Hepatocyte (in vitro differentiated cells): ENCODE data around the gene ZNF830. TPM values are rescaled to one million over a fixed set of nuclear protein-coding genes. Genes with fewer than 3 reads are reported as not detected.

Experiments
- DNase-seq: peaks from one replicate; pipeline ENCODE4 v3.0.0-alpha.2; 2016; ENCODE audit warnings: low spot score
- H2AFZ ChIP-seq: fragments of 200-600 bp; sonication (generic); 2 replicates; pipeline ENCODE4 v1.6.0; 2016; ENCODE audit warnings: antibody characterized with exemption, mild to moderate bottlenecking
- H3K27ac ChIP-seq: fragments of 200-600 bp; sonication (generic); 2 replicates; pipeline ENCODE4 v1.5.1; 2016; ENCODE audit warnings: mild to moderate bottlenecking
- H3K27me3 ChIP-seq: fragments of 200-600 bp; sonication (generic); 2 replicates; pipeline ENCODE4 v1.6.1; 2016
- H3K36me3 ChIP-seq: fragments of 200-600 bp; sonication (generic); replicated peaks from 2 replicates; pipeline ENCODE4 v1.5.1; 2016; ENCODE audit warnings: low read depth; ENCODE audit not compliant: insufficient read depth
- H3K4me1 ChIP-seq: fragments of 200-600 bp; sonication (generic); 2 replicates; pipeline ENCODE4 v1.5.1; 2016; ENCODE audit warnings: mild to moderate bottlenecking, moderate library complexity; ENCODE audit not compliant: insufficient read depth
- H3K4me2 ChIP-seq: fragments of 200-600 bp; sonication (generic); 2 replicates; pipeline ENCODE4 v1.6.0; 2016
- H3K4me3 ChIP-seq: fragments of 200-600 bp; sonication (generic); 2 replicates; pipeline ENCODE4 v1.5.1; 2016; ENCODE audit warnings: mild to moderate bottlenecking
- H3K79me2 ChIP-seq: fragments of 200-600 bp; sonication (generic); 2 replicates; pipeline ENCODE4 v1.6.0; 2017; ENCODE audit warnings: mild to moderate bottlenecking
- H3K9me2 ChIP-seq: fragments of 200-600 bp; sonication (generic); replicated peaks from 2 replicates; pipeline ENCODE4 v1.6.0; 2017; ENCODE audit warnings: mild to moderate bottlenecking; ENCODE audit not compliant: insufficient read depth
- H3K9me3 ChIP-seq: fragments of 200-600 bp; sonication (generic); 2 replicates; pipeline ENCODE4 v1.5.1; 2016; ENCODE audit warnings: low read depth, mild to moderate bottlenecking
- H4K20me1 ChIP-seq: fragments of 200-600 bp; sonication (generic); 2 replicates; pipeline ENCODE4 v1.6.0; 2016; ENCODE audit warnings: mild to moderate bottlenecking; ENCODE audit not compliant: insufficient read depth, poor library complexity, severe bottlenecking
- CTCF ChIP-seq: fragments of 200-600 bp; sonication (generic); IDR thresholded peaks from 2 replicates; pipeline ENCODE4 v1.5.1; 2016; ENCODE audit warnings: antibody characterized with exemption, mild to moderate bottlenecking; ENCODE audit not compliant: poor library complexity
- EZH2 ChIP-seq: fragments of 200-600 bp; sonication (generic); IDR thresholded peaks from 2 replicates; pipeline ENCODE4 v1.6.1; 2016; ENCODE audit warnings: antibody characterized with exemption, mild to moderate bottlenecking, borderline replicate concordance
- EZH2phosphoT487 ChIP-seq: fragments of 200-600 bp; sonication (generic); IDR thresholded peaks from one replicate; pipeline ENCODE4 v1.6.1; 2018; ENCODE audit warnings: antibody characterized with exemption, mild to moderate bottlenecking, low read depth, moderate library complexity; ENCODE audit not compliant: unreplicated experiment, severe bottlenecking
- WGBS: methylation state at CpG from one replicate; pipeline ENCODE4 v1.1.6; 2016; ENCODE audit warnings: low lambda C conversion rate; ENCODE audit errors: missing lambda C conversion rate; 5-methylcytosine and 5-hydroxymethylcytosine counted together
- polyA plus RNA-seq: library from polyadenylated mRNA; unstranded; fragments of >200 nt; fragmentation: Nextera tagmentation; extraction: Ambion mirVana; gene quantifications from 2 replicates; pipeline ENCODE4 v1.2.1, GENCODE V29; 2016
- total RNA-seq: library from RNA; depleted of rRNA; stranded (reverse); fragments of >200 nt; gene quantifications from 2 replicates; pipeline ENCODE4 v1.2.3, GENCODE V29; 2014

ZNF830 gene
- total and polyA plus RNA-seq, 2 experiments from 2014 or later = 11.0 to 11.8 TPM

- Histone ChIP-seq H4K20me1 (no peaks in the 10 kb centered on the region), H3K4me1 (no peaks in the 10 kb centered on the region), H3K9me3 (no peaks in the 10 kb centered on the region), H3K9me2 (no peaks in the 10 kb centered on the region), H3K27me3 (no peaks in the 10 kb centered on the region), H3K27ac (no peak overlapping the region), H3K4me3 (no peak overlapping the region), H3K36me3 (no peaks in the 10 kb centered on the region), H2AFZ (no peak overlapping the region), H3K79me2 (no peaks in the 10 kb centered on the region), H3K4me2 (no peak overlapping the region)
- DNase-seq = peak; percentile 13
- no peak for TF ChIP-seq EZH2
- TF ChIP-seq CTCF = no peak
- TF ChIP-seq EZH2phosphoT487 = no peak
- 93% methylated on average over 15 of the region's 15 CpGs for WGBS
Observed at GRCh38 chr17:35002876-35003551, 41.7 kb downstream of the ZNF830 start.

- Histone ChIP-seq H3K27ac (no peak overlapping the region), H3K9me2 (no peaks in the 10 kb centered on the region), H3K36me3 (no peaks in the 10 kb centered on the region), H3K4me3 (no peak overlapping the region), H2AFZ (no peak overlapping the region), H3K27me3 (no peaks in the 10 kb centered on the region), H4K20me1 (no peaks in the 10 kb centered on the region), H3K9me3 (no peaks in the 10 kb centered on the region), H3K4me2 (no peak overlapping the region), H3K79me2 (no peaks in the 10 kb centered on the region), H3K4me1 (no peaks in the 10 kb centered on the region)
- no peak for DNase-seq
- 95% methylated on average over 4 of the region's 4 CpGs for WGBS
- TF ChIP-seq CTCF (no peak), EZH2phosphoT487 (no peak), EZH2 (no peak)
Observed at GRCh38 chr17:35003778-35004177, 42.4 kb downstream of the ZNF830 start.

- WGBS = 96% methylated on average over 4 of the region's 4 CpGs
- Histone ChIP-seq H3K4me2 (no peak overlapping the region), H3K9me2 (no peaks in the 10 kb centered on the region), H3K27me3 (no peaks in the 10 kb centered on the region), H2AFZ (no peak overlapping the region), H3K36me3 (no peaks in the 10 kb centered on the region), H3K27ac (no peak overlapping the region), H4K20me1 (no peaks in the 10 kb centered on the region), H3K4me1 (no peaks in the 10 kb centered on the region), H3K9me3 (no peaks in the 10 kb centered on the region), H3K79me2 (no peaks in the 10 kb centered on the region), H3K4me3 (no peak overlapping the region)
- DNase-seq = no peak
- no peak for TF ChIP-seq EZH2
- TF ChIP-seq EZH2phosphoT487 = no peak
- TF ChIP-seq CTCF = no peak
Observed at GRCh38 chr17:35006345-35006744, 45.0 kb downstream of the ZNF830 start.
